Kidney (tissue), 14 donors: ENCODE measurements around the gene SPHKAP. TPM values are rescaled to one million over a fixed set of nuclear protein-coding genes. Genes with fewer than 3 reads are reported as not detected.
"Not testable (repeated sequence)": the region's sequence is repeated elsewhere in the genome, so short reads cannot be mapped to it uniquely, and the experiment has no call there.

Experiments
- DNase-seq, 5 donors: peaks; one replicate each; pipeline ENCODE4 v3.0.0-alpha.2; 2013 to 2020
- FAIRE-seq: peaks from 2 replicates; lab custom pipeline; 2012; peaks lifted over from hg19 to GRCh38; lab: Jason Lieb, UNC
- H3K27ac ChIP-seq, 2 donors: one replicate each; pipeline ENCODE4 v1.7.0; 2013; ENCODE audit warnings: low read depth in 2 of 2, low read length in 2 of 2, inconsistent platforms in 1 of 2
- H3K27me3 ChIP-seq: one replicate; pipeline ENCODE4 v1.7.1; 2013; ENCODE audit warnings: low read length, inconsistent platforms; ENCODE audit not compliant: control insufficient read depth, insufficient read depth
- H3K36me3 ChIP-seq, 3 donors: one replicate each; pipeline versions ENCODE4 v1.7.0 to v1.7.1; 2013; ENCODE audit warnings: low read length in 3 of 3, control low read depth in 1 of 3, inconsistent platforms in 1 of 3; ENCODE audit not compliant: insufficient read depth in 3 of 3, control insufficient read depth in 2 of 3
- H3K4me1 ChIP-seq, 3 donors: one replicate each; pipeline versions ENCODE4 v1.7.0 to v1.7.1; 2013; ENCODE audit warnings: low read length in 3 of 3, inconsistent platforms in 1 of 3, low read depth in 1 of 3; ENCODE audit not compliant: control insufficient read depth in 2 of 3, insufficient read depth in 2 of 3
- H3K4me3 ChIP-seq, 3 donors: one replicate each; pipeline versions ENCODE4 v1.7.0 to v1.8.1; 2013; ENCODE audit warnings: low read length in 3 of 3, control low read depth in 1 of 3, inconsistent platforms in 1 of 3
- H3K9ac ChIP-seq, 3 donors: one replicate each; pipeline versions ENCODE4 v1.7.0 to v1.7.1; 2013; ENCODE audit warnings: low read length in 3 of 3, control low read depth in 1 of 3, inconsistent platforms in 1 of 3
- H3K9me3 ChIP-seq, 3 donors: one replicate each; pipeline versions ENCODE4 v1.7.0 to v1.7.1; 2013; ENCODE audit warnings: low read length in 3 of 3, control low read depth in 1 of 3, inconsistent platforms in 1 of 3; ENCODE audit not compliant: control insufficient read depth in 2 of 3, insufficient read depth in 1 of 3
- intact Hi-C: fragments of 100-400 bp; cut with DNase I; formaldehyde crosslinking; loops from one replicate; pipeline ENCODE4 v1.11.1; 2022
- polyA plus RNA-seq: library from polyadenylated mRNA; stranded (reverse); fragments of 350-450 nt; fragmentation: Illumina TruSeq; extraction: RNeasy Lipid Tissue Mini Kit (QIAGEN cat#74804); gene quantifications from one replicate; pipeline ENCODE4 v1.2.3, GENCODE V29; 2014; ENCODE audit warnings: low read depth, low replicate concordance; ENCODE audit not compliant: insufficient read depth
- total RNA-seq: library from RNA; stranded (reverse); fragmentation: NEBNext Ultra II Directional; extraction: Animal tissue kit (Norgen Biotek cat#: 25700); gene quantifications from one replicate; pipeline ENCODE4 v1.2.1, GENCODE V29; 2021
- TF ChIP-seq, protein P1 (sequence below): IDR thresholded peaks from 3 replicates; pipeline ENCODE4 v1.5.1; 2012; ENCODE audit warnings: mild to moderate bottlenecking, moderate library complexity, borderline replicate concordance; ENCODE audit not compliant: insufficient read depth; ENCODE audit errors: extremely low read depth
- donor health status: control.
- donor health status: control.
- donor health status: control.
- donor health status: control.
- donor health status: control.
- donor health status: DM: yes; HTN: yes; CAD: no.
- donor health status: Normal renal cell carcinoma (clear cell type).

Gene SPHKAP
- total and polyA plus RNA-seq, 2 donors from 2014 or later = 0.03 TPM; not detected in 1

GRCh38 chr2:227939271-227940027 is 242.0 kb downstream of the SPHKAP start:
- Histone ChIP-seq H3K9me3 (no peaks in the 10 kb centered on the region), H3K27me3 (no peaks in the 10 kb centered on the region), H3K4me3 (no peak overlapping the region), H3K9ac (no peak overlapping the region), H3K36me3 (no peaks in the 10 kb centered on the region), H3K27ac (no peak overlapping the region), H3K4me1 (no peaks in the 10 kb centered on the region)
- TF ChIP-seq, protein P1, sequence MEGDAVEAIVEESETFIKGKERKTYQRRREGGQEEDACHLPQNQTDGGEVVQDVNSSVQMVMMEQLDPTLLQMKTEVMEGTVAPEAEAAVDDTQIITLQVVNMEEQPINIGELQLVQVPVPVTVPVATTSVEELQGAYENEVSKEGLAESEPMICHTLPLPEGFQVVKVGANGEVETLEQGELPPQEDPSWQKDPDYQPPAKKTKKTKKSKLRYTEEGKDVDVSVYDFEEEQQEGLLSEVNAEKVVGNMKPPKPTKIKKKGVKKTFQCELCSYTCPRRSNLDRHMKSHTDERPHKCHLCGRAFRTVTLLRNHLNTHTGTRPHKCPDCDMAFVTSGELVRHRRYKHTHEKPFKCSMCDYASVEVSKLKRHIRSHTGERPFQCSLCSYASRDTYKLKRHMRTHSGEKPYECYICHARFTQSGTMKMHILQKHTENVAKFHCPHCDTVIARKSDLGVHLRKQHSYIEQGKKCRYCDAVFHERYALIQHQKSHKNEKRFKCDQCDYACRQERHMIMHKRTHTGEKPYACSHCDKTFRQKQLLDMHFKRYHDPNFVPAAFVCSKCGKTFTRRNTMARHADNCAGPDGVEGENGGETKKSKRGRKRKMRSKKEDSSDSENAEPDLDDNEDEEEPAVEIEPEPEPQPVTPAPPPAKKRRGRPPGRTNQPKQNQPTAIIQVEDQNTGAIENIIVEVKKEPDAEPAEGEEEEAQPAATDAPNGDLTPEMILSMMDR = peak; percentile 35
- intact Hi-C loops = no loop called here
- DNase-seq (peak in 3 of 5 donors; percentile 10 to 36 (median 17)), FAIRE-seq (no peak)

DNA sequence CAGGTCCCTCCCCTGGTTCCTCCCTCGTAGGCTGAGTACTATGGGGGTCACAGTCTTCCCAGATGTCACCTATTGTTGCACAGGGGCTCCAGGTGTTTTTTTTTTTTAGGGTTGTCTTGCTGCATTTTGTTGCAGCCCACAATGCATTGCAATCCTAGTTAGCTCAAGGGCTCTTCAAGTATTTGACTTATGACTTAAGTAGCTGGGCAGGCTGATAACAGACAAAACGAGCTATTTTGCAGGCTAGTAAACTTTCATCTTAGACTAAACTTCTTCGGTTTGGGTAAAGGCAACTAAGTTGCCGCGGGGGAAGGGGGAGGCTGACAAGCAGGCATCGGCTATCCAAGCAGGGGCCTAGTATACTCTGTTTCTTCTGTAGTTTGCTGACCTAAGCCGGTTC is 245.2 kb downstream of the SPHKAP start:
- H3K4me3 ChIP-seq, intact Hi-C loops, DNase-seq, H3K27me3 ChIP-seq, FAIRE-seq, H3K4me1 ChIP-seq, H3K36me3 ChIP-seq, H3K9ac ChIP-seq, H3K9me3 ChIP-seq, H3K27ac ChIP-seq: not testable (repeated sequence)

DNA sequence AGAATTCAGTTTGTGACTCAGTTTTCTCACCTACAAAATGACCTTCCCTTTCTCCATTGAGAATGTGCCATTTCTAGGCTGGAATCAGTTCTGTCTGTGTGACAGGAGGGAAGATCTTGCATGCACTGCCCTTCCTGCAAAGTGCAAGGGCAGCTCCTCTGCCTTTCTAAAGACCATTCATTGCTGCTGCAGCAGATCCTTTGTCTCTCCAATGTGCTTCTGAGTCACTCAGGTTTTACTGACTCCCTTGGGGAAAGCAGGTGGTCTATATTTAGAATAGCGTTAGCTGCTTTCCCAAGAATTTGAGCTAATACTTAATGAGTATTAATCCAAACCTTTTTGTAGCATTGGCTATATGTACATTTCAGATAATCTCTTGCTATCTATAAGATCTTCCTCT is 247.6 kb downstream of the SPHKAP start:
- TF ChIP-seq, protein P1 = no peak
- Histone ChIP-seq H3K4me1 (no peaks in the 10 kb centered on the region), H3K27ac (no peak overlapping the region), H3K36me3 (no peaks in the 10 kb centered on the region), H3K9ac (no peak overlapping the region), H3K9me3 (no peaks in the 10 kb centered on the region), H3K4me3 (no peak overlapping the region), H3K27me3 (no peaks in the 10 kb centered on the region)
- intact Hi-C loops = no loop called here
- FAIRE-seq (no peak), DNase-seq (no peak)

DNA sequence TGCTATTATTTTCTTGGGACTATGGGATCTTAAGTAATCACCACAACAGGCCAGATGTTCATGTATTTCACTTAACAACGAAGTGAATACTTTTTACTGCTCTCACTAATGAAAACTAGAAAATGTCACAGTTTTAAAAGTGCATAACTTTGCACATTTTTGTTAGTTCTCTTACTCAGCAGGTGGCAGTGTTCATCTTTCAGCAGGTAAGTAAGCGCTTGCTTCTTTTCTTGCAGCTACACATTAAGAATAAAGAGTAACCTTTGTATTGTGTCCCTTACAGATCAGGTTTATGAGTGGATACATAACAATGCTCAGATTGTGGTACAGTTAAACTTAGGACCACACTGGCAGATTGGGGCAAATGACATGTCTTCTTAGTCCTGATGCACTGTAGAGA is 249.1 kb downstream of the SPHKAP start:
- H3K4me1 ChIP-seq = no peaks in the 10 kb centered on the region
- intact Hi-C loops = no loop called here
- no peak for FAIRE-seq
- peaks cover 0 to 8% (median 6%) of the 10 kb centered on the region in 3 donors for H3K9me3 ChIP-seq
- TF ChIP-seq, protein P1 = no peak
- no peak overlapping the region for H3K27ac ChIP-seq
- H3K4me3 ChIP-seq = no peak overlapping the region
- H3K36me3 ChIP-seq = no peaks in the 10 kb centered on the region
- no peaks in the 10 kb centered on the region for H3K27me3 ChIP-seq
- H3K9ac ChIP-seq = no peak overlapping the region
- DNase-seq = no peak
